DMS79 treated with DMSO at 0.1 percent for 48 hours (cell line): ENCODE results near the gene SLC2A8.

Experiments used
- DNase-seq: peaks from one replicate; lab custom pipeline; 2025; lab: John Stamatoyannopoulos, UW

SLC2A8 gene

DNA sequence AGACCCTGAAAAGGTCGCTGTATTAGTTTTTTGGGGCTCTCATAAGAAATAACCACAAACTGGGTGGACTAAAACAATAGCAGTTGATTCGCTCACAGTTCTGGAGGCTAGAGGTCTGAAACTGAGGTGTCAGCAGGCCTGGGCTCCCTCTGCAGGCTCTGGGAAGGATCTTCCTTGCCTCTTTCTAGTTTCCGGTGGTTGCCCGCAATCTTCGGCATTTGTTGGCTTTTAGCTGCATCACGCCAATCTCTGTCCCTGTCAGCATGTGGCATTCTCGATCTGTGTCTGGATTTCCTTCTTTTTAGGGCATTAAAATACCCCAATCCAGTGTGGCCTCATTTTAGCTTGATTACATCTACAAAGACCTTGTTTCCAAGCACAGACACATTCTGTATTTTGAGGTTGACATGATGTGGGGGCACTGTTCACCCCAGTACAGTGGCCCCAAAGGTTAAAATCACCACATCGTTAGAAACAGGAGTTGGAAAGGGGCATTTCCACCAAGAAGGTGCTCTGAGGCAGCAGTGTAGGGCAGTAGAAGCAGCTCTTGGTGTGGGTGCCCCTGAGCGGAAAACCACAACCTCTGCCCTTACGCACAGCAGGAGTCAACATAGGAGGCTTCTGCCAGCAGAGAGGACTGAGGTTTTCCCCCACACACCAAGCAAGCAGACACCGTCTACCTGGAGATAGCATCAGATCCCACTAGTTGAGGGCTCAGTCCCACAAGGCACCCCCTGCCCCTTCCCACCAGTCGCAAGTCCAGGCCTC is 40.7 kb downstream of the SLC2A8 start:
- DNase-seq = no peak

DNA sequence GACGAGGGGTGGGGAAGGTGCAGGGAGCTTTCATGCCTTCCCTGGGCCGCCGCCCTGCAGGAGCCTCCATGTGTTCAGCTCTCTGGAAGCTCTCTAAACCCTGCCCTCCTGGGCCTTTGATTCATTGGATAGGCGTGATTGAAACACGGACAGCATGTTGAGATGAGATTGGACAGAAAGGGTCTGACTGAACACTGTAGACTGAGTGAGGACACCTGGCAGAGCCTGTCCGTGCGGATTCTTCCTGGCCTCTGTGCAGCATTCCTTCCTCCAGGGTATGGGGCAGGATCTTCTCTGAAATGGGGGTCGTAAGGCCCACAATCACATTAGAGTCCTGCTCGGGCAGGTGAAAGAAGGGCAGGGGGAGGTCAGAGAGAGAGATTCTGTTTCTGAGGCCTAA is 41.4 kb downstream of the SLC2A8 start:
- no peak for DNase-seq

DNA sequence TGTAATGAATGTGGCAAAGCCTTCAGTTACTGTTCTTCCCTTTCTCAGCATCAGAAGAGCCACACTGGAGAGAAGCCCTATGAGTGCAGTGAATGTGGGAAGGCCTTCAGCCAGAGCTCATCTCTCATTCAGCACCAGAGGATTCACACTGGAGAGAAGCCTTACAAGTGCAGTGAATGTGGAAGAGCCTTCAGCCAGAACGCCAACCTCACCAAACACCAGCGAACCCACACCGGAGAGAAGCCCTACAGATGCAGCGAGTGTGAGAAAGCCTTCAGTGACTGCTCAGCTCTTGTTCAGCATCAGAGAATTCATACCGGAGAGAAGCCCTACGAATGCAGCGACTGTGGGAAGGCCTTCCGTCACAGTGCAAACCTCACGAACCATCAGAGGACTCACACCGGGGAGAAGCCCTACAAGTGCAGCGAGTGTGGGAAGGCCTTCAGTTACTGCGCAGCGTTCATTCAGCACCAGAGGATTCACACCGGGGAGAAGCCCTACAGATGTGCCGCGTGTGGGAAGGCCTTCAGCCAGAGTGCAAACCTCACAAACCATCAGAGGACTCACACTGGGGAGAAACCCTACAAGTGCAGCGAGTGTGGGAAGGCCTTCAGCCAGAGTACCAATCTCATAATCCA is 47.4 kb downstream of the SLC2A8 start:
- DNase-seq = no peak

DNA sequence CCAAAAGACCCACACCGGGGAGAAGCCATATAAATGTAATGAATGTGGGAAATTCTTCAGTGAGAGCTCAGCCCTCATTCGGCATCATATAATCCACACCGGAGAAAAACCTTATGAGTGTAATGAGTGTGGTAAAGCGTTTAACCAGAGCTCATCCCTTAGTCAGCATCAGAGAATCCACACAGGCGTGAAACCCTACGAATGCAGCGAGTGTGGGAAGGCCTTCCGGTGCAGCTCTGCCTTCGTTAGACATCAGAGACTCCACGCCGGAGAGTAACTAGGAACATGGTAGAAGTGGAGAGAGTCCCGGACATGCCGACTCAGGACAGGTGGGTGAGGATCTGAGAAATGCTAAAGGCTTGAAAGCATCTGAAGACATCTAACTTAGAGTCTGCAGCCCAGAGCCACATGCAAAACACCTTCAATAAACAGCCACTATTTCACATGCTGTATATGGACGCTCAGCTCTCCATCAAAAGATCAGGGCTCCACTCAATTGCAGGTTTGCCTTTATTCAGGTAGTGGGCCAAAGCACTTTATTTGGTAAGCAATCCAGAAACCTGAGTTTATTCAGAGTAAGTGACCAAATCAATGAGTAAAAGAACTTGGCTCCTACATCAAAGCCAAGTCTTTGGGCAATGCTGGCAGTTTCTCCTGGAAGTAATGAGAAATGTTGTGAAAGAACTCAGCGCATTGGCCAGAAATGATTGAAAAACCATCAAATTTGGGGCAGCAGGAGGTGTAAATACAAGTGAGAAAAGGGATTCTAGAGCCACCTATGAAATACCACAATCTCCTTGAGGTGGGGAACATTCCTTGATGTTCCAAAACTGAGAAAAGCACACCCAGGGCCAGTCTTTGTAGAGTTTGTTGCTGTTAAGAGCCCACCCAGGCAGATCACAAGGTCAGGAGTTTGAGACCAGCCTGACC is 48.2 kb downstream of the SLC2A8 start:
- DNase-seq = no peak

DNA sequence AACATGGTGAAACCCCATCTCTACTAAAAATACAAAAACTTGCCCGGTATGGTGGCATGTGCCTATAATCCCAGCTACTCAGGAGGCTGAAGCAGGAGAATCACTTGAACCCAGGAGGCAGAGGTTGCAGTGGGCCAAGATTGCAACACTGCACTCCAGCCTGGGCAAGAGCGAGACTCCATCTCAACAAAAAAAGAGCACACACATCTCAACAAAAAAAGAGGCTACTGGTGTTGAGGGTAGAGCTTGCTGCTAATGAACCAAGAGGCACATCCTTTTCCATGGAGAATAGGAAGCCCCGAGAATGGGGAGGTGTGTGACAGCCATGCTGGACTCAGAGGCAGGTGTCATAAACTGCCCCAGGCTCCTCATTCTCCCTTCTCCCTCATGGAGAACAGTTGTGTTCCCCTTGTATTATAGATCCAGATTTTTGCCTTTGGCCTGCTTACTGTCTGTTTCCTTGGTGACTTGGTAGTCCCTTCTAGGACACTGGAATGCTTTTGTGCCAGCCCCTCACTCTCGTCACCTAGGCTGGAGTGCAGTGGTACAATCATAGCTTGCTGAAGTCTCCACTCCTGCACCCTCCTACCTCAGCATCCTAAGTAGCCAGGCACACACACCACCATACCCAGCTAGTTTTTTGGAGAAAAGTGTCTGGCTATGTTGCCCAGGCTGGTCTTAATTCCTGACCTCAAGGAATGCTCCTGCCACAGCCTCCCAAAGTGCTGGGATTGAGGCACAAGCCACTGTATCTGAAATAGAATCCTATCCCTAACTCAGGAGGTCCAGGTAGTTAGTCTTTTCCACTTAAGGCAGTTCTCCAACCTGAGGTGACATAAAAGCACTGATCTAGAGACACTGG is 49.1 kb downstream of the SLC2A8 start:
- no peak for DNase-seq

DNA sequence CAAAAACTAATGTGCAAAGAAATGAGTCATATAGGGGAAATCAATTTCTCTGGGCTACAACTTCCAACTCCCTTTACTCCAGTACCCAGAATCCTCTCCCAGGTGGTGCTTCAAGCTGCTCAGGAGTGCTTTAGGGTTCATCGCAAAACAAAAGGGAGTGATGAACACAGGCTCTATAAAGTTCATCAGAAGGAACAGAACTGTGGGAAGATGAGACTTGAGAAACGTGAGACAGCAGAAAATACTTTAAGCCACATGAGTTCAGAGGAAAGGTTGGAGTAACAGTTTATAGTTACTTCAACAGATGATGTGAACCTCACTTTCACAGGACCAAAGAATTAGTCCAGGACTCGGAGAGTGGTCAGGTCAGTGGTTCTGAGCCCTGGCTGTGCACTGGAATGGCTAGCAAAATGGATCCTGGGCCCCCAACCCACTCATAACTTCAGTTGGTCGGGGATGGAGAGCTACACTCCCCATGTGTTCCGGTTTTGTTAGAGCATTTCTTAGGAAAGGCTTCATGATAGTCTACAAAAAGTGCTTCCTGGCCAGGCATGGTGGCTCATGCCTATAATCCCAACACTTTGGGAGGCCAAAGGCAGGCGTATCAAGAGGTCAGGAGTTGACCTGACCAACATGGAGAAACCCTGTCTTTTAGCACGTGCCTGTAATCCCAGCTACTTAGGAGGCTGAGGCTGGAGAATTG is 49.9 kb downstream of the SLC2A8 start:
- DNase-seq = no peak

DNA sequence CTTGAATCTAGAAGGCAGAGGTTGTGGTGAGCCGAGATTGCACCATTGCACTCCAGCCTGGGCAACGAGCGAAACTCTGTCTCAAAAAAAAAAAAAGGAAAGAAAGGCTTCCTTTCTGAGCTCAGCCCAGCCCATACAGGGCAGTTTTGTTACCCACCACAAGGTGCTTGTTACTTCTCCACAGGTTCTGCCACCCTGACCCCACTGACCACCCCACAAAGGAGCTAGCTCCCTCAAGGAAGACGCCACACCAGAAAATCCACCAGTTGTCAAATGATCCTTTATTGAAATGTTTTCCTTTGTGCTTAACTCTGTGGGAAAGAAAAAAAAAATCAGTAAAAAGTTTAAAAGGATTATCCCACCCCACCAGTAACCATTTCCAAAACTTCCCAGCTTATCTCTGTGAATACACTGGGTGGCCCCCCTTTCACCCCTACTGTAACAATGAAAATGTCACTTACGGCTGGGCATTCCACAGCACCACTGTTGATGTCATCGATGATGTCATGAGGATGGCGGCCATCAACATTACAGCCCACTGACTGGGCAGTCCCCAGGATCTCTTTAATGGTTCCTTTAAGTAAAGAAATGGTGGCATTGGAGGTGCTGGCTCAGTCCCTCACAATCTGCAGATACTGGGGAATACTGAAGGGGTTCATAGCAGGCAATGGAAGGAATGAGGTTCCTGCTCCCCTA is 50.6 kb downstream of the SLC2A8 start:
- DNase-seq = no peak

DNA sequence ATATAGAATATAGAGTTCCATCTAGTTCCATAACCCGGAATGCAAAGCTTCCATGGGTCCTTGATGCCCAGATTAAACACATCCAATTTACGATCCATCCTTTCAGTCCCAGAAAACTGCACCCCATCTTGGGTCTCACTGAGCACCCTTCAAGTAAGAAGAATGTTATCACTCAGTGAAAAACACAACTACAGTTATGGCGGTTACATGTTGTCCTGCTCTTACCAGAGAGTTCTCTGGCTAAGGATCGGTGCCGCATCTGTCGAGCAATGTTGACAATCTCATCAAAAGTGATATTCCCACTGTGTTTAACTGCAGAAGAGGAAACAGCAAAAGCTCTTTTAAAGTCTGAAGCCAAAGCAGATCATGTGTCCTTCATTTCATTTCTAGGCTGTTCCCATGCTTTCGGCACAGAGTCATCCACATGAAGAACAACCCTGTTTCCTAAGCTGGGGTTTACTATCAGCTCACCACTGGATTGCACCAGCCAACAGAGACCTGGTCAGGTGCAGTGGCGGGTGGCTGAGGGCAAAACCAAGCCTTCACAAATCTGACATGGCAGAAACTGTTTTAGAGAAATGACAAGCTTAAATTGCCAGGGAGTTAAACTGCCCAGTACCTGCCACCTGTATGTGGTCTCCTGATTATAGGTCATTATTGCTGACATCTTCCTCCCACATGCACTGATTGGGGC is 51.3 kb downstream of the SLC2A8 start:
- DNase-seq = no peak

DNA sequence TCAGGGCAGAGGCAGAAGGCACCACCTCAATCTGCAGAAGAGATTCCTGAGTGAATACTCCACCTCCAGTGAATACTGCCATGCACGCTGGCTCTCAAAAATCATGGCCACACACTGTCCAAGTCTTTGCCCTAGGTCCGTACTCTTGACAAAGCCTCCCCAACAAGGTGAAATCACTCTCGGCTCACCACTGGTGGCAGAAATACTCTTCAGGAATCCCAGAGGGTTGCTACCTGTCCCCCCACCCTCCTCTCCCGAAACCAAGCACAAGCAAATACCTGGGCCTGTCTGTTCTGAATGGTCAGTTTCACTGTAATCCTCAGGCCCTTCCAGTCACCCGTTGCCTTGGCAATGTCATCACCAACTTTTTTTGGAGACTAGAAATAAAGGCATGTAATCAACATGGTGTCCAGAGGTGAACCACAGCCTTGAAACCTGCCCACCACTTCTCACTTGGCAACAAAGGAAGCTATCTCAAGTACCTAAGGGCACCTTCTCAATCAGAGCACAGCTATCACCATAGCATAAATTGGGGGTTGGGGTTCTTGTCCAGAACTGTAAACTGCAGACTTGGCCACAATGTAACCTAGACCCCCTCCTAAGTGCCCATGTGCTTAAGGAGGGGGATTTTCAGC is 52.5 kb downstream of the SLC2A8 start:
- DNase-seq = no peak

DNA sequence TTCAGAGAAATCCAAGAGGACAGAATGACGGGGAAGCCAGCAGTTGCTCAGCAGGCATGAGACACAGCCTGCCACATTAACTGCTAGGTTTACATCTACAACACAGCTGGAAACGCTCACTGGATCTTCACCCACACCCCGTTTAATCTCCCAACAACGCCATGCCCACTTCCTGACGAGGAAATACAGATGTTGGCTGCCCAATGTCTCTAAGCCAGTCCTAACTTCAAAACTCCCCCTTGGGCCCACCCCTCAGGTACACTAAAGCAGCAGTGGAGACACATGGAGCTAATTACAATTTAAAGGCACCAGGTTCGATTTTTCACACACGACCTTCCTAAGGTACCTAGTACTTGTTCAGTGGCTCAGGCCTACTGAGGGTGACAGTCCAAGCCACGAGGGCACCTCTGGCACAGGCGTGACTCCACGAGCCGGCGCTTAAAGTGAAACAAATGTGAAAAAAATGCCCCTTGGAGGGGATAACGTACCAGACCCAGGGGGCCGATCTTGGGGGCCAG is 53.3 kb downstream of the SLC2A8 start:
- DNase-seq = no peak

DNA sequence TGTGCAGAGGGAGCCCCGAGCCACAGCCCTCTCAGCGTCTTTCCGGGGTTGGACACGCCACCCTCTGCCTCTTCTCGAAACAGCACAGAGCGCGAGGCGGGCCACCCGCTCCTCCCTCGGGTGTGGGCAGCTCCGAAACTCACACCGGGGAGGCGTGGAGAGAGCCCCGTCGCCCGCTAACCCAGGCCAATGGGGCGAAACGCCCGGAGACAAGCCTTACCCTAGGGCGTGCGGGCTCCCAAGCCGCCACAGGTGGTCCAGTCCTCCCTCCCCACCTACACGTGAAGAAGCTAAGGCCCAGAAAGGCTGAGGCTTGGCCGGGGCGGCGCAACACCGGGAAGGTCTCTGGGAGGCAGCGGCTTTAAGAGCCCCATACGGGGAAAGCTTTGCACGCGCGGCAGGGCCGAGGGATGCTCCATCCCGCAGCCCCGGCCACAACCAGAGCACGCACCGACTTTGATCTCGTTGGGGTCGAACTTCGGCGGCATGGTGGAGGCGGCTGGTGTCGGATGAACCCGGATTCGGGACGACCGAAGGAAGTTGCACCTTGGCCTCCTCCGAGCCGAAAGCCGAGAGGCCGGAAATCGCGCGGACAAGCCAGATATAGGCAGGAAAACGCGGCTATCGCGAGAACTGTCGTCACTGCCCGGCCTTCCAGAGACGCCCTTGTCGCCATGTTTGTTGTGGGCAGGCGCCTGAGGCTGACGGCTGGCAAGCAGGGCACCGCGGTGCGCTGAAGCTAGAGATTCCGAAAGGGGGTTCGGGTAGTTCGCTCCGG is 54.0 kb downstream of the SLC2A8 start, which contains the start of the genes LRSAM1 and RPL12:
TSS of gene LRSAM1 (plus strand) at position 681 of the 778 bp plus-strand sequence. CDS start 3,018 bp downstream, outside the sequence.
TSS of gene RPL12 (minus strand) at position 577 of the 778 bp plus-strand sequence. CDS start at position 488, 89 bp downstream.
- peak; percentile 92 for DNase-seq

DNA sequence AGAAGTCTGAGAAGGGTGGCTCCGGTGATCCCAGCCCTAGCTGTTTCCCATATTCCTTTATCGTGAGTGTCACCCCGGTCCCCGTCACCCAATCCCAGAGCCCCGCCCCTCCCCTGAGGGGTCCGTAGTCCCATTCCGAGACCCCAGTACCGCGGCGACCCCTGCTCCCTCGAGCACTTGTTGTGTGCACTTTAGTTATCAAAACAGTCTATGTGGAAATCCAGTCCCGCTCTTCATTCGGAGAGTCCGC is 54.6 kb downstream of the SLC2A8 start:
- peak; percentile 74 for DNase-seq

DNA sequence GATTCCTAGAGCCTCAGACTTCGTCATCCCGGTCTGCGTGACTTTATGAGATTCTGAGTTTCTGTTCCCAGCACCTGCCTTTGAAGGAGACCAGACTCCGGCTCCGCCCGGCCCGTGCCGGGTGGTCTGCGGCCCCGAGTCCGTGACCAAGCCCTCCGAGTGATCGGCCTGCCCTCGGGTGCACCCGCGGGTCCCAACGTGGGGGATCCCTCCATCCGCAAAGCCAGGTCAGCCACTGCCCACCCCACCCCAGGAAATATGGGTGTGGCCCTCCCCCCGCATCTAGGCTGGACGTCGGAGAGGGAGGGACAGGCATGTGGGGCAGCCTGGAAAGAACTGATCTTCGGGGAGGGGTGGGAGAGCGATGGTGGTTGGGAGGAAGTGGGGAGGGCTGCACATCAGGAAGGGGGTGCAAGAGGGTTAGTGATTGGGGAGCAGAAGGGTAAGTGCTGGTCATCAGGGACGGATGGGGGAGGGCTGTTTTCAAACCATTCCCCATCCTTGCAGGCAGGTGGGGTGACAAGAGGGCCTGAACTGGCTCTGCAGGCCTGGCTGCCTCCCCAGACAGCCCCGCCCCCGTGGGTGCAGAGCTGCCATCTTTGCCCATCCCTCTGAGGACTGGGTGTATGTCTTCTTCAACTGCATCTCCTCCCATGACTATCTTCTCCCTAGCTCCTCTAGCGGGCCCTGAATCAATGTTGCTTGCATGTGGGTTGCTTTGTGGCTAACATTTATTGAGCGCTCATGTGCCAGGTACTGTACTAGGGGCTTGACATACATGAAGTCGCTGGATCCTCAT is 55.1 kb downstream of the SLC2A8 start:
- DNase-seq = peak; percentile 10

DNA sequence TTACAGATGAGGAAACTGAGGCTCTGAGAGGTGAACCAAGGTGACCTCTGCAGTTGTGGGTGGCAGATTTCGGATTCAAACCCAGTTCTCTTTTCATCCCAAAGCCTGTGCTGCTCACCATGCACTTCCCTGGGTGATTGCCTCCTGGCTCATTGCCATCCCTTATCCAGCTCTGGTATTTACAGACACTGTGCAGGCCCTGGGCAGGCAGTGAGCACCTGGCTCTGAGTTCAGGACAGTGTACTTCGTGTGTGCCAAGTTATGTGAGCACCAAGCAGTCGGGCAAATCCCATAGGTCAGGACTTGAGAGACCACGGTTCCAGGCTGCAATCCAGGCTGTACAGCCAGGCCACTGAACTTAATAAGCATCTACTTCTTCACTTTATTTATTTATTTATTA is 55.7 kb downstream of the SLC2A8 start:
- peak; percentile 10 for DNase-seq

DNA sequence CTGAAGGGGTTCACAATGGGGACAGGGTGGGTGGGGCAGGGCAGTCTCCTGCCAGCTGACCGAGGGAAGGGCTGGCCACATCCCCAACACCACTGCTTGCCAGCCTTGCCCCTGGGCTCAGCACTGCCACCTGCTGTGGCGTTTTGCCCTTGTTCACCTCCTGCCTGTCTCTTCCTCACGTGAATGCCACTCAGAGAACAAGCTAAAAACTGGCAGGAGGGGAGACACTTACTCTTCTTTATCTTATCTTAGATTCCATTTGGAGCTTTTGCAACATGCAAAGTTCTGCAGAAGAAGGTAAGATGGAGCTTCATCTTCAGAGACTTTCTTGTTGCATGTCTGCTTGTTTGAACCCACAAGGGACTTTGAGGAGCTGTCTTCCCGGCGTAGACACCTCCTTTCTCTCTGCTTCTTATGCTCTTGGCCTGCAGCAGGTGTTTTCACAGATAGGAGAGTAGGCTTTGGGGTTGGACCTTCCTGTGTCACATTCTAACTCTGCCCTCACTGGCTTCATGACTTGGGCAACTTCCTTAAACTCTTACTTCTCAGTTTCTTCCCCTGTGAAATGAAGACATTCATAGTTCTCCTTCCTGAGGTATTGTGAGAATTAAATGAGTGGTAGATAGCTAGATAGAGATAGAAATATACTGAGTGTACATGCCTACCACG is 58.5 kb downstream of the SLC2A8 start:
- no peak for DNase-seq

DNA sequence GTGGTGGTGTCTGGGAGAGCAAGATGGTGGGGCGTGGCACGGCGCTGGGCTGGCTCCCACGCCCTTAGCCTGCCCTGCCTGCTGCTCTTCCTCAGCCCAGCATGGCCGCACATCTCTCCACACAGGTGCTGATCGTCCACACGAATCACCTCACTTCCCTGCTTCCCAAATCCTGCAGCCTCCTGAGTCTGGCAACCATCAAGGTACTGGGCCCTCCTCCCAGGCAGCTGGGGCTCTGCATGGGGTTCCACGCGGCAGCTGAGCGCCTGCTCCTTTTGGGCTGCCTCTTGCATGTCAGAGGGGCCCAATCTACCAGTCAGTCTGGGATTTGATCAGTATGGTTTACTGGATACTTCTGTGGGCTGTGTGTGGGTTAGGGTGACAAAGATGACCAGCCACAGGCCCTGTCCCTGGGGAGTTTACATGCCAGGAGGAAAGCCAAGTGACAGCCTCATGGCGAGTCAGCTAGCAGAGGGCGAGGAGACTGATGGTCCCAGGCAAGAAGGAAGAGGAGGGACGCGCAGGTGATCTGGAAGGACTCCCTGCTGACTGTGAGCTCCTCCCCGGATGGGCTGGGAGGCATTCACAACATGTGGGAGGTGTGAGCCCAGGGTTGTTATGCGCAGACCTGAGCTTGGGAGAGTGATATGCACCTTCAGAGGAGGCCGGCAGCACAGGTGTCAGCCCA is 60.4 kb downstream of the SLC2A8 start:
- no peak for DNase-seq
